Coronary artery (tissue), 2 donors: ENCODE measurements around the gene PRB3.

Experiments used
- DNase-seq: peaks from one replicate; pipeline ENCODE4 v3.0.0-alpha.2; 2017; ENCODE audit warnings: low spot score
- H3K27ac ChIP-seq, 2 donors: fragments of 200-600 bp; sonication (generic); one replicate each; pipeline ENCODE4 v1.5.1; 2016 to 2019
- H3K4me3 ChIP-seq: fragments of 200-600 bp; sonication (generic); 2 replicates; pipeline ENCODE4 v1.5.1; 2016; ENCODE audit warnings: mild to moderate bottlenecking, moderate library complexity
- TF ChIP-seq, protein P1 (sequence below): fragments of 200-600 bp; sonication (generic); IDR thresholded peaks from one replicate; pipeline ENCODE4 v1.5.1; 2019; ENCODE audit warnings: antibody characterized with exemption

PRB3 gene

DNA sequence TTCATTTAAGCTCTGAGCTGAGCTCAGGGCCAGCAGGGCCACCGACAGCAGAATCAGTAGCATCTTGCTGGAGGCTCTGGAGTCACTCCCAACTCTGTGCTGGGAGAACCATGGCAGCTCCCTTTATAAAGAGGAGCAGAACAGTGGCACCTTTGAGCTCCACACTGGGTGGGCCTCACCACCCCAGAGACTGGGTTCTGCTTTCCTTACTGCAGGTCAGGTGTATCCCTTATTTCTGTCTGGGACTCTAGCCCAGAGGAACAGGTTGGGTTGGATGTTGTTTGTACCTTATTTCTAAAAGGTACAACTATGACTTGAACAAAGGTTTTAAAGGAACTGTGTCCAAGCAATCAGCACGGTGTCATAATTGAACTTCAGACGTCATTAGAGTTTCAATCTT is at the start of gene PRB3:
TSS of gene PRB3 (minus strand) at position 101 of the 400 bp plus-strand sequence. CDS start at position 63, 38 bp downstream.
- Histone ChIP-seq H3K27ac (no peak within 1 kb of the TSS), H3K4me3 (no peak within 1 kb of the TSS)
- DNase-seq = no peak
- TF ChIP-seq, protein P1, sequence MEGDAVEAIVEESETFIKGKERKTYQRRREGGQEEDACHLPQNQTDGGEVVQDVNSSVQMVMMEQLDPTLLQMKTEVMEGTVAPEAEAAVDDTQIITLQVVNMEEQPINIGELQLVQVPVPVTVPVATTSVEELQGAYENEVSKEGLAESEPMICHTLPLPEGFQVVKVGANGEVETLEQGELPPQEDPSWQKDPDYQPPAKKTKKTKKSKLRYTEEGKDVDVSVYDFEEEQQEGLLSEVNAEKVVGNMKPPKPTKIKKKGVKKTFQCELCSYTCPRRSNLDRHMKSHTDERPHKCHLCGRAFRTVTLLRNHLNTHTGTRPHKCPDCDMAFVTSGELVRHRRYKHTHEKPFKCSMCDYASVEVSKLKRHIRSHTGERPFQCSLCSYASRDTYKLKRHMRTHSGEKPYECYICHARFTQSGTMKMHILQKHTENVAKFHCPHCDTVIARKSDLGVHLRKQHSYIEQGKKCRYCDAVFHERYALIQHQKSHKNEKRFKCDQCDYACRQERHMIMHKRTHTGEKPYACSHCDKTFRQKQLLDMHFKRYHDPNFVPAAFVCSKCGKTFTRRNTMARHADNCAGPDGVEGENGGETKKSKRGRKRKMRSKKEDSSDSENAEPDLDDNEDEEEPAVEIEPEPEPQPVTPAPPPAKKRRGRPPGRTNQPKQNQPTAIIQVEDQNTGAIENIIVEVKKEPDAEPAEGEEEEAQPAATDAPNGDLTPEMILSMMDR = no peak

DNA sequence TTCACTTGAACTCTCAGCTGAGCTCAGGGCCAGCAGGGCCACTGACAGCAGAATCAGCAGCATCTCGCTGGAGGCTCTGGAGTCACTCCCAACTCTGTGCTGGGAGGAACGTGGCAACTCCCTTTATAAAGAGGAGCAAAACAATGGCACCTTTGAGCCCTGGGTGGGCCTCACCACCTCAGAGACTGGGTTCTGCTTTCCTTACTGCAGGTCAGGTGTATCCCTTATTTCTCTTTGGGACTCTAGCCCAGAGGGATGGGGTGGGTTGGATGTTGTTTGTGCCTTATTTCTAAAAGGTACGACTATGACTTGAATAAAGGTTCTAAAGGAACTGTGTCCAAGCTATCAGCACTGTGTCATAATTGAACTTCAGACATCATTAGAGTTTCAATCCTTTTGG is 40.8 kb upstream of the PRB3 start, which contains the start of gene PRB4:
TSS of gene PRB4 (minus strand) at position 101 of the 400 bp plus-strand sequence. CDS start at position 63, 38 bp downstream.
- DNase-seq = no peak
- H3K27ac ChIP-seq = no peak within 1 kb of the TSS
- no peak within 1 kb of the TSS for H3K4me3 ChIP-seq
- TF ChIP-seq, protein P1 = no peak

DNA sequence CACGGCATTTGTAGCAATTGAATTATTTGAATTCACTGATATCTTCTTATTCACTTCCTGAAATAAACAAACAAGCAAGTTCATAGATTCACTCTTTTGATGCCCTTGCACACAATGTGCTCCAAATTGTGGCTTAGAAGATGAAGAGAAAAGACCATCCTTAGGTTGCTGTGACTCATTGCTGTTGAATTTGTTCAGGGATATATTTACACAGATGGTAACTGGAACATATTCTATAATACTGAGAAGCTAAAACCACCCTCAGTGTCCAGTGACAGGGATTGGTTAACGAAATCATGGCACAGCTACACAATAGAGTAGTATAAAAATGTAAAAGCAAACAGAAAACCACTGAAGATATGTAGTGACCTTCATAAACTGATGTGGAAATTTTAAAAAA is 37.6 kb upstream of the PRB3 start:
- DNase-seq = no peak
- Histone ChIP-seq H3K4me3 (no peak overlapping the region), H3K27ac (no peak overlapping the region)
- TF ChIP-seq, protein P1 = no peak

DNA sequence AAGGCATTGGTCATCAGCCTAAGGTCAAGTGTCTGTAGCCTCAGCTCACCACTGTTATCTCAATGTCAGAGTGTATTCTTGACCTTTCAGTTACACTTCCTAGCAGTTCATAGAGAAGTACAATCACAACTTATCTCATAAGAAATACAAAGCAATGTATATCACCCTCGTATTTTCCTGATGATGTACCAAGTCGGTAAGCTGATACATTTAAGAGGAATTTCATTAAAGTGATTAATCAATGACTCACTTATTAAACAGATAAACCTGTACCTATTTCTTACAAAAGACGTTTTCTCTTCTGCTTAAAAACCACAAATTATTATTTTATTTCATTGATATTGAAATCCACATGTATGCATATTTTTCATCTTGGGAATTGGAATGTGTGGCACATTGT is 3.9 kb upstream of the PRB3 start:
- H3K4me3 ChIP-seq = no peak overlapping the region
- DNase-seq = no peak
- no peak overlapping the region for H3K27ac ChIP-seq
- TF ChIP-seq, protein P1 = no peak

DNA sequence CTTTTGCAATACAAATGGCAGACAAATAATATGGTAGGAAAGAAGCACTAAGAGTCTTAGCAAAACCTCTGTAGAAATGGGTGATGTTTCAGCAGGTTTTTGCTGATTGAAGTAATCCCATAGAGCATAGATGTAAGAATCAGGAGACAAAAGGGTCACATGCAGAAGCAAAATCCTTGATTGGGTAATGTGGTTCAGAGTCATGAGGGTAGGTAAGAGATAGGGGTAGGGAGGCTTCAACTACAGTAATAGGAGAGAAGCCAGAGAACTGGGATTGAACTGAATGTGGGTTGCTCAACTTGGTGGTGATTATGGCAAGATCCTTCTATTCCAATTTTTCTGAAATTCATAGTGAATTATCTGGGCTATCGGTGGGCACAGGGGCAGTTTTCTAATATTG is 5.0 kb downstream of the PRB3 start:
- Histone ChIP-seq H3K4me3 (no peak overlapping the region), H3K27ac (no peak overlapping the region)
- DNase-seq = no peak
- TF ChIP-seq, protein P1 = no peak

DNA sequence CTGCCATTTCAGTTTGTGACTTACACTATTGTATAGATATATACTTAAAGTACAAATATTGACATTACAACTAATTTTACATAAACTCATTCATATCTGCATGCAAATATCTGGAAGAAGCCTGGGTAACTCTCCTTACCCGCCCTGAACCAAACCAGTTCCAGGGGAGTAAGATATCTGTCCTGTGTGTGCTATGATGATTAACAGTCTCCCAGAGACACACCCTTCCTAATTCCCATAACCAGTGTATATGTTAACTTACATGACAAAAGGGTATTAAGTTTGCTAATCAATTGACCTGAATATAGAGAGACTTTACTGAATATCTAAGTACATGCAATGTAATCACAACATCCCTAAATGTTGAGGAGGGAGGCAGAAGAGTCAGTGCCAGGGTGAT is 23.0 kb downstream of the PRB3 start:
- no peak for DNase-seq
- Histone ChIP-seq H3K4me3 (no peak overlapping the region), H3K27ac (no peak overlapping the region)
- TF ChIP-seq, protein P1 = no peak

DNA sequence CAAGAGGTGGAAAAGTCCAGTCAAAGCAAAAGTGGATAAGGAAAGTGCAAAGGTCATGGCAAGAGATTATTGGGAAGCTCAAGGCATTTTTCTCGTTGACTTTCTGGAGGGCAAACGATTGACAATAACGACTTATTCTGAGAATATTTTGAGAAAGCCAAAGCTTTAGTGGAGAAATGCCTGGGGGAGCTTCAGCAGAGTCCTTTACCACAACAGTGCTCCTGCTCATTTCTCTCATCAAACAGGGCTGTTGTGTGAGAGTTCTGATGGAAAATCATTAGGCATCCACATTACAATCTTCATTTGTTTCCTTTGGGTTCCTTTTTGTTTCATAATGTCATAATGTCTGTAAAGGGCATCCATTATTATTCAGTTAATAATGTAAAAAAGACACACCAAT is 26.9 kb downstream of the PRB3 start:
- Histone ChIP-seq H3K4me3 (no peak overlapping the region), H3K27ac (no peak overlapping the region)
- TF ChIP-seq, protein P1 = no peak
- DNase-seq = no peak
